Activated gamma-delta T cell treated with anti-CD3 and anti-CD28 coated beads, Interleukin-2, amount 50 U/mL, for 16 hours (primary cell): Measurements from ENCODE around the gene UNC13B.
"Not testable (repeated sequence)": the region's sequence is repeated elsewhere in the genome, so short reads cannot be mapped to it uniquely, and the experiment has no call there.

Experiments used
- DNase-seq: peaks from one replicate; pipeline ENCODE4 v3.0.0-alpha.2; 2020; ENCODE audit warnings: low read depth

Gene UNC13B

DNA sequence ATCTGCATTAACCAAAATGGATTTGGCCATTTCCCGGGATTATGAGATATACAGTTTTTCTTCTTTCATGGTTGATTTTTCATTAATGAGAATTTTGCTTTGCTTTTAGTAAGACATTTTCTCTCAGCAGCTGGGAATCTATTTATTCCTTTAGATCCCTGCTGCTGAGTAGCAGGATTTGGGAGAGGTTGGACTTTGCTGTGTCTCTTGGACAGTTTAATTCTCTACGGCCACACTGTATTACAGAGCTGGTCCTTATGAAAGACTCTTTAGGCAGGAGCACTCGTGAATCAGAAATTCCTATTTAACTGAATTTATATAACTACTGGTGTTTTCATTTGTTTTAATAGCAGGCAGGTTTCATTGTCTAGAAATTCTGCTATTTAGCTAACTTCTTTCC, 1.6 kb downstream of the UNC13B start:
- DNase-seq, result no peak

DNA sequence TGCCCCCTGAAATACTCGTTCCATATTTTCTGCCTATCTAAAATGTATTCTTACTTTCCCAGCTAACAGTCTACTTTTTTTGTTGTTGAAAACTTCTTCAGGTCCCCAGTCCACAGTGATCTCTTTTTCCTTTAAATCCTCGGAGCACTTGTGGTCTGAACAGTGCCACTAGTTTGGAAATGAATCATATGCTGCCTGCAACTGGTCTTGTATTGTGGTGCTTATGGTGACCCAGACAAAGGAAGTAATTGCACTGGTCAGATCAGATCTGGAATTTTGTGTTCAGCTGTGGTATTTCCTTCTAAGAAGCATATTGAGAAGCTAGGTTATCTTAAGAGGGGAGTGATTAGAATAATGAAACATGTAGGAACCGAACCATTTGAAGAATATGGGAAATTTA, 2.9 kb downstream of the UNC13B start:
- no peak for DNase-seq

DNA sequence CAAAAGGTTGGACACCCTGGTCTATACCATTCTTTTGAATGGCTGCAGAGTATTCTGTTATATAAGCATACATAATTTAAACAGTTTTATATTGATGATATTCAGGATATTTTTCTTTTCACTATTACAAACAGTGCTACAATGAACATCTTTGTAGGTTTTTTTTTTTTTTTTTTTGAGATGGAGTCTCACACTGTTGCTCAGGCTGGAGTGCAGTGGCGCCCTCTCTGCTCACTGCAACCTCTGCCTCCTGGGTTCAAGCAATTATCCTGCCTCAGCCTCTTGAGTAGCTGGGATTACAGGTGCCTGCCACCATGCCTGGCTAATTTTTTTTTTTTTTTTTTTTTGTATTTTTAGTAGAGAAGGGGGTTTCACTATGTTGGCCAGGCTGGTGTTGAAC, 5.6 kb downstream of the UNC13B start:
- DNase-seq, result not testable (repeated sequence)

DNA sequence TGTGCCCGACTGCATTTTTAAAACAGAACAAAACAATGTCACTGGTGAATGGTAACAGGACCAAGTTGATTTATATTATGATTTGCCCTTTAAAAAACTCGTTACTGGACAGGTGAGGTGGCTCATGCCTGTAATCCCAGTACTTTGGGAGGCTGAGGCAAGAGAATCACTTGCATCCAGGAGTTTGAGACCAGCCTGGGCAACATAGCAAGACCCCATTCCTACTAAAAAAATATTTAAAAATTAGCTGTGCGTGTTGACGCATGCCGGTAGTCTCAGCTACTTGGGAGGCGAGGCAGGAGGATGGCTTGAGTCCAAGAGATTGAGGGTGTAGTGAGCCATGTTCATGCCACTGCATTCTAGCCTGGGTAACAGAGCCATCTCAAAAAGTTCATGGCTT, 7.2 kb downstream of the UNC13B start:
- no peak for DNase-seq

DNA sequence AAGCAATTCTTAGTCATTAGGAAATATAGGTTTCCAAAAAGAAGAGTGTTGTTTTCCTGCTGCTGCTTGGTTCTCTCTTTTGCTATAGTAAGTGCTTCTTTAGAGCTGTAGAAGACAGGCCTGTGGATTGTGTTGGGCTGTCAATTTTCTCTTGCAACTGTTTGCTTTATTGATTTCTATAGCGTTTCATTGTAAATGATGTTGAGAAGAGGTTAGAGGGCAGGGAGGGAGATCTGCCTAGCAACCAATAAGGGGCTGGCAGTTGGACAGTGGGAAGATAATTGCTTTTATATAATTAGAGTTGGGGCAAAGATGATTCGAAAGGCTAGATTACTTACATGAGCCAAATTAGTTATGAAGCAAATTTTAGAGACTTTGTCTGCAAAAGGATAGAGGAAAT, 11.1 kb downstream of the UNC13B start:
- no peak for DNase-seq

DNA sequence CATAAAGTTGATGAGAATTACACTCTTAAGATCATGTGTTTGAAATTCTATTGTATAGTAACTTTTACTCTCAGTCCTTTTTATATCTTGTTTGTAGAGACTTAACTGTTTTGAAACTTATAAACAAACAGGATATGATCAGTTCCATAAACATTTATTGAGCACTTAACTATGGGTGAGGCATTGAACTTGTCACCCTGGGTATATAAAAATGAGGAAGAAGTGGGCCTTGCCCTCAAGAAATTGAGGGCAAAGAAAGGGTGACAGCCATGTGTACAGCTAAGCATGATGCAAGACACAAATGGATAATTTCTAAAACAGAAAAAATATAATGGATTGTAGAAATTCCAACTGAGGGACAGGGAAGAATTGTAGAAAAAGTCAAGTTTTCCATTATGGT, 15.7 kb downstream of the UNC13B start:
- DNase-seq, result no peak

DNA sequence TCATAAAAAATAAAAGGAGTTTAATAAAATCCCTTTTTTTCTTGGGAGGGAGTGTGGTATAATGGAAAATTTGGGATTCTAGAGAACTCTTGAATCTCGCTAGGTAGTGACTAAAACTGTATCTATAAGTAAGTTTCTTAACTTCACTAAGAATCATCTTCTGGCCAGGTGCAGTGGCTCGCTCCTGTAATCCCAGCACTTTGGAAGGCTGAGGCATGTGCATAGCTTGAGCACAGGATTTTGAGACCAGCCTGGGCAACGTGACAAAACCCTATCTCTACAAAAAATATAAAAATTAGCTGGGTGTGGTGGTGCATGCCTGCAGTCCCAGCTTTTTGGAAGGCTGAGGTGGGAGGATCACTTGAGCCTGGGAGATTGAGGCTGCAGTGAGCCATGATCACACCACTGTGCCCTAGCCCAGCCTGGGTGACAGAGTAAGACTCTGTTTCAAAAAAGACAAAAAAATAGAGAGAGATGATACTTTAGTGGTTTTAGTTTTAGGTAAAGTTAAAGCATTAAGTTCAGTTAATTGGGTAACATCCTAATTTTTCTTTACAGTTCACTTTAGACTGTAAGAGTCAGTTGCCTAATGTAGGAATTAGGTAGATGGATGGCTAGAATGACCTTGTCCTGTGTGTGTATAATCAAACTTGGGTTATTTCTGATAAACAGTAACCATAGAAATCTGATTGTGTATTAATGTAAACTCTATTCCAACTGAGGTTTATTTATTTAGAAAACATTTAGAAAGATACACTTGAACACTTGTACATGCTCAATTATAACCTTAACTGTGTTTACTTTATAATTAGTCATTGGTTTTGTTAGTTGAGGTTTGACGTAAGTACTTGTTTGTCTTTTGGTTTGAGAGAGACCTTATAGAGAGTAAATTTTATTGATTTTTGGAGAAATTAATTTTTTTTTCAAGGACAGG, 17.8 kb downstream of the UNC13B start:
- no peak for DNase-seq

DNA sequence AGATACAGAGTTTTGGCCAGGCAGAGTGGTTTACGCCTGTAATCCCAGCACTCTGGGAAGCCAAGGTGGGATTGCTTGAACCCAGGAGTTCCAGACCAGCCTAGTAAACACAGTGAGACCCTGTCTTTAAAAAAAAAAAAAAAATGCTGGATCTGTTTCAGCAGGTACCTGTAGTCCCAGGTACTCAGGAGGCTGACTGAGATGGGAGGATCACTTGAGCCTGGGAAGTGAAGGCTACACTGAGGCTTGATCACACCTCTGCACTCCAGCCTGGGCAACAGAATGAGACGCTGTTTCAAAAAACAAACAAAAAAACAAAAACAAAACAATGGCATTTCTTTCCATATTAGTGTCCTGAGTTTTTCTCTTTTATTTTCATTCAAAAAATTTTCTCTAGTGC, 19.0 kb downstream of the UNC13B start:
- DNase-seq, result no peak

DNA sequence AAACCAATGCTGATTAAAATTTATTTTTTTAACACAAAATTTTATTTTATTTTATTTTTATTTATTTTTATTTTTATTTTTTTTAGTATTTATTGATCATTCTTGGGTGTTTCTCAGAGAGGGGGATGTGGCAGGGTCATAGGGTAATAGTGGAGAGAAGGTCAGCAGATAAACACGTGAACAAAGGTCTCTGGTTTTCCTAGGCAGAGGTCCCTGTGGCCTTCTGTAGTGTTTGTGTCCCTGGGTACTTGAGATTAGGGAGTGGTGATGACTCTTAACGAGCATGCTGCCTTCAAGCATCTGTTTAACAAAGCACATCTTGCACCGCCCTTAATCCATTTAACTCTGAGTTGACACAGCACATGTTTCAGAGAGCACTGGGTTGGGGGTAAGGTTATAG, 20.6 kb downstream of the UNC13B start:
- DNase-seq, result not testable (repeated sequence)

DNA sequence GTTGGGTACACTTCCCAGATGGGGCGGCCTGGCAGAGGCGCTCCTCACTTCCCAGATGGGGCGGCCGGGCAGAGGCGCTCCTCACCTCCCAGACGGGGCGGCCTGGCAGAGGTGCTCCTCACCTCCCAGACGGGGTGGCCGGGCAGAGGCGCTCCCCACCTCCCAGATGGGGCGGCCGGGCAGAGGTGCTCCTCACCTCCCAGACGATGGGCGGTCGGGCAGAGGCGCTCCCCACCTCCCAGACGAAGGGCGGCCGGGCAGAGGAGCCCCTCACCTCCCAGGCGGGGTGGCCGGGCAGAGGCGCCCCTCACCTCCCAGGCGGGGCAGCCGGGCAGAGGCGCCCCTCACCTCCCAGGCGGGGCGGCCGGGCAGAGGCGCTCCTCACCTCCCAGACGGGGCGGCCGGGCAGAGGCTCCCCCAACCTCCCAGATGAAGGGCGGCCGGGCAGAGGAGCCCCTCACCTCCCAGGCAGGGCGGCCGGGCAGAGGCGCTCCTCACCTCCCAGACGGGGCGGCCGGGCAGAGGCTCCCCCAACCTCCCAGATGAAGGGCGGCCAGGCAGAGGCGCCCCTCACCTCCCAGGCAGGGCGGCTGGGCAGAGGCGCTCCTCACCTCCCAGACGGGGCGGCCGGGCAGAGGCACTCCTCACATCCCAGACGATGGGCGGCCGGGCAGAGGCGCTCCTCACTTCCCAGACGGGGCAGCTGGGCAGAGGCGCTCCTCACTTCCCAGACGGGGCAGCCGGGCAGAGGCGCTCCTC, 21.4 kb downstream of the UNC13B start:
- not testable (repeated sequence) for DNase-seq

DNA sequence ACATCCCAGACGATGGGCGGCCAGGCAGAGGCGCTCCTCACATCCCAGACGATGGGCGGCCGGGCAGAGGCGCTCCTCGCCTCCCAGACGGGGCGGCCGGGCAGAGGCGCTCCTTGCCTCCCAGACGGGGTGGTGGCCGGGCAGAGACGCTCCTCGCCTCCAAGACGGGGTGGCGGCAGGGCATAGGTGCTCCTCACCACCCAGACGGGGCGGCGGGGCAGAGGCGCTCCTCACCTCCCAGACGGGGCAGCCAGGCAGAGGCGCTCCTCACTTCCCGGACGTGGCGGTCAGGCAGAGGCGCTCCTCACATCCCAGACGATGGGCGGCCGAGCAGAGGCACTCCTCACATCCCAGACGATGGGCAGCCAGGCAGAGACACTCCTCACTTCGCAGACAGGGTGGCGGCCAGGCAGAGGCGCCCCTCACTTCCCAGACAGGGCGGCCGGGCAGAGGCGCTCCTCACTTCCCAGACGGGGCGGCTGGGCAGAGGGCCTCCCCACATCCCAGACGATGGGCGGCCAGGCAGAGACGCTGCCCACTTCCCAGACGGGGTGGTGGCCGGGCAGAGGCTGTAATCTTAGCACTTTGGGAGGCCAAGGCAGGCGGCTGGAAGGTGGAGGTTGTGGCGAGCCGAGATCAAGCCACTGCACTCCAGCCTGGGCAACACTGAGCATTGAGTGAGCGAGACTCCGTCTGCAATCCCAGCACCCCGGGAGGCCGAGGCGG, 22.1 kb downstream of the UNC13B start:
- not testable (repeated sequence) for DNase-seq

DNA sequence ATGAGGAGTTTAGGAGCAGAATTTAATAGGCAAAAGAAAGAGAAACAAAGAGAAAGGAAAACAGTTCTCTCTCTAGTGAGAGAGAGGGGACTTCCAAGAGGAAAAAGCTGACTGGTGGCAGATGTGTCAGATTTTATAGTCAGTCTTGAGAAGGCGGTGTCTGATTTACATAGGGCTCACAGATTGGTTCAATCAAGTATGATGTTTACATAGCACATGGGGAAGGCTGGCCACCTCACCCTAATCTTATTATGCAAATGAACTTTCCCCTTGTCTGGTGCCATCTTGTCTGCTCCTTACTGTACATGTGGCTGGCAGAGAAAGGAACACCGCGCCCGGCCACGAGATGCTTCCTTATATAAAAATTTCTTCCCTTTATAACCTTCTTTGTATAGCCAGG, 24.7 kb downstream of the UNC13B start:
- DNase-seq, result no peak

DNA sequence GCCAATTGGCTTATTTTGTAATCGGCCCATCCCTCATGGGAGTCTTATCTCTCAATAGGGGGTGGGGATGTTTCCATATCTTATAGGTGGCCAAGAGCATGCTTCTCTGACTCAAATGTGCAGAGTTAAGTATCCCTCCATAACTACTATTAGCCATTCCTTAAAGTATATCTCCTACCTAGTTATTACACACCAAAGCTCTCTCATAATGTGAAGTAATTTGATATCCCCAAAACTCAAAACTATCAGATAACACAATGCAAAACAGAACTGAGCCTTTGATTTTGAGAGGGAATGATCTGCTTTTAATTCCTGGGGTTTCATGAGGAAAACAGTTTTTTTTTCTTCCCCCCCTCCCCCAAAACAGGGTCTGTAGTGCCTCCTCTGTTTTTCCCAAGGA, 28.4 kb downstream of the UNC13B start:
- DNase-seq, result no peak

DNA sequence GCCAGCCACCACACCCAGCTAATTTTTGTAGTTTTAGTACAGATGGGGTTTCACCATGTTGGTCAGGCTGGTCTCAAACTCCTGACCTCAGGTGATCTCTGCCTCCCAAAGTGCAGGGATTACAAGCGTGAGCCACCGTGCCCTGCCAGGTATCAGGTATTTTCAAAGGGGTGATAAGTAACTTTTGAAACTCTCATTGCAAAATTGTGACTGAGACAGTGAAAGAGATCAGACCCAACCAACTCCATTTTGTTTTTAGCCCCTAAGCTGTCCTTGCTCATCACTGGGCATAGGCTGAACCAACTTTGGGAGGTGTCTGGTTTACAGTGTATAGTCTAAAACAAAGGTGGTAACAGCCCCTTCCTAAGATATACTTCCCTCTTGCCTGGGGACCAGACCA, 29.3 kb downstream of the UNC13B start:
- no peak for DNase-seq

DNA sequence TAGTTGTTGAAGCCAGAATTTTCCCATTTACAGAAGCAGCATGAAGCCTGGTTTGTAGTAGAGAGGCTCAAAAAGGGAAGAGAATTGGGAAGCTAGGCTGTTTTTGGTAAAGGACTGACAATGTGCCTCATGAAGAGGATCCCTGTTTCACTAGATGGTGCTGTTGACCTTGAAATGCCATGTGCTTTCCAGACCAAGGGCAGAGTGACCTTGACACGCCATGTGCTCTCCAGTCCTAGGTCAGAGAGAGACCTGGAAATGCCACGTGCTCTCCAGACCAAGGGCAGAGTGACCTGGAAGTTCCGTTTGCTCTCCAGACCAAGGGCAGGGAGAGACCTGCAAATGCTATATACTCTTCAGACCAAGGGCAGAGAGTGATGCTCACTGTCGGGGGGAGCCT, 32.0 kb downstream of the UNC13B start:
- DNase-seq, result no peak

DNA sequence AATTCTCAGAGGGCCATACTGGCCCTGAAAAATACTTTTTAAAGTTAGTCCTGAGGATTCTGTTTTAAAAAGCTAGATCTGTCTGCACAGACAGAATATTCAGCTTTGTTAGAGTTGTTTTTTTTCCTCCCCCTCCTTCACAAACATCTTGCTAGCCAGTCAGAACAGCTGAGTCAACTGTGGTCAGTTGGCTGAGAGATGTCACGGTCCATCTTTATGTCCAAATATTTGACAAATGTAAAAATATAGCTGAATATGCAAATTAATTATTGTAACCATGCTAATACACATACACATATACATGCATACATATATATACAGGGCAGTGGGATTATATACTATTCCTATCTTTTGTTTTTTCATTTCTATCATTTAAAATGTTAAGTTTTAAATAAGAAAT, 33.9 kb downstream of the UNC13B start:
- DNase-seq, result no peak

DNA sequence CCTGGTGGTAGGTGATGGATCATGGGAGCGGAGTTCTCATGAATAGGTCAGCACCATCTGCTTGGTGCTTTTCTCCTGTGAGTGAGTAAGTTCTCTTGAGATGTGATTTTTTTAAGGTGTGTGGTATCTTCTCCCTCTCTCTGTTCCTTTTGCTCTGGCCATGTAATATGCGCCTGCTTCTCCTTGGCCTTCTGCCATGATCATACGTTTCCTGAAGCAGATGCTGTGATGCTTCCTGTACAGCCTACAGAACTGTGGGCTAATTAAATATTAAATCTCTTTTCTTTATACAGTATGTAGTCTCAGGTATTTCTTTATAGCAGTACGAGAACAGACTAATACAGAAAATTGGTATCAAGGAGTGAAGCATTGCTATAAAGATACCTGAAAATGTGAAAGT, 36.4 kb downstream of the UNC13B start:
- DNase-seq, result no peak

DNA sequence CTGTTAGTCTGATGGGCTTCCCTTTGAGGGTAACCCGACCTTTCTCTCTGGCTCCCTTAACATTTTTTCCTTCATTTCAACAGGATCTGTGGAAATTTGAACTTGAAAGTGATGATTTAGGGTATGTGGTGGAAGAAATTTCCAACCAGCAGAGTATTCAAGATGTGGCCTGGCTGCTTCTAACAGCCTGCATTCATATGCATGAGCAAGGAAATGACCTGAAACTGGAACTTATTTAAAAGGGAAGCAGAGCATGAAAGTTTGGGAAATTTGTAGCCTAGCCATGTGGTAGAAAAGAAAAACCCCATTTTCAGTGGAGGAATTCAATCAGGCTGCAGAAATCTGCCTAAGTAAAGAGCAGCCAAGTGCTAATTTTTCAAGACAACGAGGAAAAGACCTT, 41.7 kb downstream of the UNC13B start:
- DNase-seq, result no peak

DNA sequence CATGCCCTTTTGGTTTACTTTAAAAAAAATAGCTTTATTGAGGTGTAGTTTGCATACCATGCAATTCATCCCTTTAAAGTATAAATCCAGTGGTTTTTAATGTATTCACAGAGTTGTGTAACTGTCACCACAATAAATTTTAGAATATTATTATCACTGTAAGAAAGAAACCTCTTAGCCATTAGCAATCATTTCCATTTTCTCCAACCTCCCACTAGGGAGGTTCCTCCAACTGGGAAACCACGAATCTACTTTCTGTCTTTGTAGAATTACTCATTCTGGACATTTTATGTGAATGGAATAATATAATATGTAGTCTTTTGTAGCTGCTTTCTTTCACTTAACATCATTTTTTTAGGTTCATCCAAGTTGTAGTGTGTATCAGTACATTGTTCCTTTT, 43.5 kb downstream of the UNC13B start:
- DNase-seq, result no peak

DNA sequence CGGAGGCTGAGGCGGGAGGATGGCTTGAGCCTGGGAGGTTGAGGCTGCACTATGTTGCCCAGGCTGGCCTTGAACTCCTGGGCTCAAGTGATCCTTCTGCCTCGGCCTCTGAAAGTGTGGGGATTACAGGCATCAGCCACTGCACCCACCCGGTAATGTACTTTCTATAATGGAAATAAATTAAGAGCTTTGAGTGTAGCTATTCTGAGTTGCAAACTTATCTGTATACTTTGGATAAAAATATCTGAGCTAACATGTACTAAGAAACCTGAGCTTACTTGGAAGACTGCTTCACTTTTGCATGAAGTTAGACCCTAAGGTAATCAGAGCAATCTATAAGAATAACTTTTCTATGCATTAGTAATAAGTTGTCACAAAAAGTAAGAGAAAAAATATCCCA, 50.0 kb downstream of the UNC13B start:
- no peak for DNase-seq

DNA sequence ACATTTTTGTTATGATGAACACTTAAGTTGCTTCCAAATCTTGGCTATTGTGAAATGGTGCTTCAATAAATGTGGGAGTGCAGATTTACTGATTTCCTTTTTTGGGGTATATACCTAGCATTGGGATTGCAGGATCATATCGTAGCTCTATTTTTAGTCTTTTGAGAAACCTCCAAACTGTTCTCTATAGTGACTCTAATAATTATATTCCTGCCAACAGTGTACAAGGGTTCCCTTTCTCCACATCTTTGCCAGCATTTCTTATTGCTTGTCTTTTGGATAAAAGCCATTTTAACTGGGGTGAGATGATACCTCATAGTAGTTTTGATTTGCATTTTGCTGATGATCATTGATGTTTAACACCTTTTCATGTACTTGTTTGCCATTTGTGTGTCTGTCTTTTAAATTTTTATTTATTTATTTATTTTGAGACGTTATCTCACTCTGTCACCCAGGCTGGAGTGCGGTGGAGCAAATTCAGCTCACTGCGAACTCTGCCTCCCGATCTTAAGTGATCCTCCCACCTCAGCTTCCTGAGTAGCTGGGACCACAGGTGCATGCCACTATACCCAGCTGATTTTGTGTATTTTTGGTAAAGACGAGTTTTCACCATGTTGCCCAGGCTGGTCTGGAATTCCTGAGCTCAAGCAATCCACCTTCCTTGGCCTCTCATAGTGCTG, 59.0 kb downstream of the UNC13B start:
- DNase-seq, result no peak

DNA sequence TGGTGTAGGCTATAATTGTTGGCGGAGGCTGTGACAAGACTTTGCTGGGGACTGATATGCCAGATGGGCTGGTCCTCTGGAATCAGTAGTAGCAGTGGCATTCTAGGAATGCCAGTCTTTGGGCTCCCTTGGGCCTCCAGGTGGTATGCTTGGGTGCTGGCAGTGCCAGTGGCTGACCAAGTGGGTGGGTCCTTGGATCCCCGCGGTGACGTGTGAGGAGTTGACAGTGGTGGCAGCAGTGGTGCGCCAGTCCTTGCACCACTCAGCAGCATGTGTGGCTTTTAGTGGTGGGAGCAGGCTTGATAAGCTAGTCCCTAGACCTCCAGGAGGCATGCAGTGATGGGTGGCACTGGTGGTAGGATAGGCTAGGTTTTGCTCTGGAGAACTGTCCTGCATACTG, 63.9 kb downstream of the UNC13B start:
- DNase-seq, result no peak
